Mucosa of descending colon (tissue), 3 donors: ENCODE data around the gene PDGFRB. TPM values are rescaled to one million over a fixed set of nuclear protein-coding genes. Genes with fewer than 3 reads are reported as not detected.
"Not testable (repeated sequence)": the region's sequence is repeated elsewhere in the genome, so short reads cannot be mapped to it uniquely, and the experiment has no call there.

Experiments
- ATAC-seq: fragments of 200-7000 bp; cut with Tn5 transposase; one replicate; pipeline ENCODE4 v1.9.1; 2020; ENCODE audit warnings: mild to moderate bottlenecking, moderate library complexity
- DNase-seq, 3 donors: peaks; one replicate each; pipeline ENCODE4 v3.0.0-alpha.2; 2020
- H3K36me3 ChIP-seq: fragments of 200-600 bp; one replicate; pipeline ENCODE4 v1.8.0; 2021; ENCODE audit warnings: low read depth, mild to moderate bottlenecking
- H3K4me1 ChIP-seq: fragments of 200-600 bp; one replicate; pipeline ENCODE4 v1.8.0; 2021; ENCODE audit warnings: low read depth, mild to moderate bottlenecking
- H3K4me3 ChIP-seq: fragments of 200-600 bp; one replicate; pipeline ENCODE4 v1.8.0; 2021; ENCODE audit warnings: mild to moderate bottlenecking
- H3K9me3 ChIP-seq: fragments of 200-600 bp; one replicate; pipeline ENCODE4 v1.8.0; 2021; ENCODE audit warnings: mild to moderate bottlenecking
- intact Hi-C, 2 donors: fragments of 100-400 bp; cut with DNase I in 1 of 2; cut with micrococcal nuclease in 1 of 2; formaldehyde crosslinking; loops; one replicate each; pipeline versions ENCODE4 v1.11.0 to v1.11.1; 2022; cut with DNase I, micrococcal nuclease
- total RNA-seq, 3 donors: library from RNA; stranded (reverse); fragmentation: NEBNext Ultra II Directional in 2 of 3; extraction: Animal tissue kit (Norgen Biotek cat#: 25700) in 2 of 3; gene quantifications; one replicate each; pipeline versions ENCODE4 v1.2.1 to v1.2.4, GENCODE V29; 2021 to 2023
- TF ChIP-seq, protein P1 (sequence below): fragments of 200-600 bp; IDR thresholded peaks from one replicate; pipeline ENCODE4 v1.8.0; 2022; ENCODE audit warnings: antibody characterized with exemption, mild to moderate bottlenecking
- donor health status: DM: no; HTN: no; CAD: no; lungs with moderate emphysema.
- donor health status: DM: no; HTN: no; CAD: no.
- donor health status: DM: no; HTN: yes; CAD: no.

The PDGFRB gene
- total RNA-seq, 3 donors from 2014 or later: 13.9 to 61.5 (median 27.1) TPM

DNA sequence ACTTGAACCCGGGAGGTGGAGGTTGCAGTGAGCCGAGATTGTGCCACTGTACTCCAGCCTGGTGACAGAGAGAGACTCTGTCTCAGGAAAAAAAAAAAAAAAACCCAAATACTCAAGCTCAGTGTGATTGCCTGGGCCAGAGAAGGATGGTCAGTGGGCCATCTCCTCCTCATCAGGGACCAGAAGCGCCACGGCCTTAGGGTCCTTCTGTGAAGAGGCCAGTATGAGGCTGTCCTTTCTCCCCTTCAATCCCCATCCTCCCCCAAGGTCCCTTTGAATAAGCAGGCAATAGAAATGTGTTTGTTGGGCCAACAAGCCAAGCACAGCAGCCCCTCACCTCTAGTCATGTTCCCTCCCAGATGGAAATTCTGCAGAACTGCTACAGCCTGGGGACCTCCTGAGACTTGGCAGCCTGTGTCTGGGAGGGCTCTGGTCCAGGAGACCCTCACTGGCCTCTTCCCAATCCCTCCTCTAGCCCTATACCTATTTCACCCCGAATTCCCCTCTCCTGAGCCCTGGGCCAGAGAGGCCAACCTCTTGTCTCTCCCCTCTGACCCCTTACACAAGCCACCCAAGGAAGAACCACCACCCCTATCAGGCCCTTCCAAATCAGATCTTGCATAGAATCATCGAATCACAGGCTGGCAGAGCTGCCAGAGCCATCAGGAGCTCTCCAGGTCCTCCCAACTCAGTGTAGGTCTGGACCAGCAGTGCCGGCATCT is 70.3 kb downstream of the PDGFRB start:
- TF ChIP-seq, protein P1, sequence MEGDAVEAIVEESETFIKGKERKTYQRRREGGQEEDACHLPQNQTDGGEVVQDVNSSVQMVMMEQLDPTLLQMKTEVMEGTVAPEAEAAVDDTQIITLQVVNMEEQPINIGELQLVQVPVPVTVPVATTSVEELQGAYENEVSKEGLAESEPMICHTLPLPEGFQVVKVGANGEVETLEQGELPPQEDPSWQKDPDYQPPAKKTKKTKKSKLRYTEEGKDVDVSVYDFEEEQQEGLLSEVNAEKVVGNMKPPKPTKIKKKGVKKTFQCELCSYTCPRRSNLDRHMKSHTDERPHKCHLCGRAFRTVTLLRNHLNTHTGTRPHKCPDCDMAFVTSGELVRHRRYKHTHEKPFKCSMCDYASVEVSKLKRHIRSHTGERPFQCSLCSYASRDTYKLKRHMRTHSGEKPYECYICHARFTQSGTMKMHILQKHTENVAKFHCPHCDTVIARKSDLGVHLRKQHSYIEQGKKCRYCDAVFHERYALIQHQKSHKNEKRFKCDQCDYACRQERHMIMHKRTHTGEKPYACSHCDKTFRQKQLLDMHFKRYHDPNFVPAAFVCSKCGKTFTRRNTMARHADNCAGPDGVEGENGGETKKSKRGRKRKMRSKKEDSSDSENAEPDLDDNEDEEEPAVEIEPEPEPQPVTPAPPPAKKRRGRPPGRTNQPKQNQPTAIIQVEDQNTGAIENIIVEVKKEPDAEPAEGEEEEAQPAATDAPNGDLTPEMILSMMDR: no peak
- no peaks in the 10 kb centered on the region for H3K4me1 ChIP-seq
- no peaks in the 10 kb centered on the region for H3K36me3 ChIP-seq
- ATAC-seq (no peak), DNase-seq (no peak)
- H3K4me3 ChIP-seq: no peak overlapping the region
- intact Hi-C loops: no loop called here
- H3K9me3 ChIP-seq: no peaks in the 10 kb centered on the region

GRCh38 chr5:150084754-150085153 is 70.9 kb downstream of the PDGFRB start:
- intact Hi-C loops, H3K9me3 ChIP-seq, ATAC-seq, H3K36me3 ChIP-seq, H3K4me3 ChIP-seq, H3K4me1 ChIP-seq, DNase-seq: not testable (repeated sequence)

DNA sequence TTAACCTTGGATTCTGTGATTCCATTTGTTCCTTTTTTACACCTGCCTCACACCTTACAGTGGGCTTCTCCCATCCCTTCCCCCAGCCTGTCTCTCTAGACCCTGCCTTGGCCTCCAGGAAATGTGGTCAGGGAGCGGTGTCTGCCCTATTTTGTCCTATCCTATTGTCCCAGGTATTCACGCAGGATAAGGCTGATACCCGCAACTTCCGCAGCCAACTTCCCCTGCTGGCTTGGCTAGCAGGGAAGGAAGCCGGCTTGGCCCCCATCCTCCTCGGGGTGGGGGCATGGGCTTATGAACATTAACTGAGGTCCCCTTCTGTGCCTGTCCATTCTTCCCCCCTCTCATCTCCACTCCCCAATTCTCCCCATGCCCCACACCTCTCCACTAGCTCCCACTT is 72.8 kb downstream of the PDGFRB start:
- DNase-seq: peak in 1 of 3 donors; percentile 40
- H3K36me3 ChIP-seq: no peaks in the 10 kb centered on the region
- TF ChIP-seq, protein P1: no peak
- H3K4me3 ChIP-seq: no peak overlapping the region
- no peaks in the 10 kb centered on the region for H3K4me1 ChIP-seq
- intact Hi-C loops: no loop called here
- no peak for ATAC-seq
- H3K9me3 ChIP-seq: no peaks in the 10 kb centered on the region

DNA sequence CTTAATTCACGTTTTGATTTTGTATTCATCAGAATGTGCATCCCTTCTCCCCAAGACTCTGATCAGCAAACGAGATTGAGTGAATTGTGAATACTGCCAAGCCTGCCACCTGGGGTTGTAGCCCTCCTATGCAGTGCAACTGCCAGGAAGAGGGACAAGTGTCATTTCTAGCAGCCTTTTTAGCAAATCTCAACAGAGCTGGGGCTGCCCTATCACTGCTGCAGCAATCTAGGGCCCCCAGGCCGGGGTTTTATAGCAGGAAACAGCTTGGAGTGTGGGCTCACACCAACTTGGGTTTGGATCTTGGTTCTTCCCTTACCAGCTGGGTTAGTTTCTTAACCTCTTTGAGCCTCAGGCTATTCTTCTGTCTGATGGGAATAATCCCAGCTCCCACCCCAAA is 73.3 kb downstream of the PDGFRB start:
- Histone ChIP-seq H3K4me1 (no peaks in the 10 kb centered on the region), H3K9me3 (no peaks in the 10 kb centered on the region), H3K36me3 (no peaks in the 10 kb centered on the region), H3K4me3 (no peak overlapping the region)
- TF ChIP-seq, protein P1: no peak
- intact Hi-C loops: no loop called here
- DNase-seq (no peak), ATAC-seq (no peak)

GRCh38 chr5:150081541-150082283 is 73.9 kb downstream of the PDGFRB start:
- DNase-seq: peak; percentile 44 to 65 (median 46)
- Histone ChIP-seq H3K4me3 (no peak overlapping the region), H3K36me3 (no peaks in the 10 kb centered on the region), H3K4me1 (no peaks in the 10 kb centered on the region), H3K9me3 (no peaks in the 10 kb centered on the region)
- TF ChIP-seq, protein P1: no peak
- peak; percentile 64 for ATAC-seq
- intact Hi-C loops: no loop called here

- intact Hi-C loops: no loop called here
- DNase-seq: peak in 1 of 3 donors; percentile 18
- H3K9me3 ChIP-seq: no peaks in the 10 kb centered on the region
- no peak for ATAC-seq
- TF ChIP-seq, protein P1: no peak
- H3K4me1 ChIP-seq: no peaks in the 10 kb centered on the region
- H3K36me3 ChIP-seq: no peaks in the 10 kb centered on the region
- no peak overlapping the region for H3K4me3 ChIP-seq
These were observed 74.8 kb downstream of the PDGFRB start for GRCh38 chr5:150080696-150081435.
